Neural progenitor cell (in vitro differentiated cells): ENCODE data around the gene PPP4C. TPM values are rescaled to one million over a fixed set of nuclear protein-coding genes. Genes with fewer than 3 reads are reported as not detected.

Experiments used
- DNase-seq: peaks from one replicate; pipeline ENCODE4 v3.0.0-alpha.2; 2016; ENCODE audit warnings: low spot score
- H2AFZ ChIP-seq: fragments of 200-600 bp; sonication (generic); replicated peaks from 2 replicates; pipeline ENCODE4 v1.6.1; 2016; ENCODE audit warnings: antibody characterized with exemption
- H3F3A ChIP-seq: fragments of 200-600 bp; sonication (generic); 2 replicates; pipeline ENCODE4 v1.6.1; 2016; ENCODE audit warnings: antibody characterized with exemption, low read depth
- H3K27ac ChIP-seq: fragments of 200-600 bp; sonication (generic); 2 replicates; pipeline ENCODE4 v1.5.1; 2016; ENCODE audit warnings: mild to moderate bottlenecking
- H3K27me3 ChIP-seq: fragments of 200-600 bp; sonication (generic); 2 replicates; pipeline ENCODE4 v1.6.1; 2016; ENCODE audit warnings: mild to moderate bottlenecking, moderate library complexity
- H3K36me3 ChIP-seq: fragments of 200-600 bp; sonication (generic); 2 replicates; pipeline ENCODE4 v1.5.1; 2016
- H3K4me1 ChIP-seq: fragments of 200-600 bp; sonication (generic); 2 replicates; pipeline ENCODE4 v1.6.1; 2016; ENCODE audit warnings: mixed run types
- H3K4me2 ChIP-seq: fragments of 200-600 bp; sonication (generic); 2 replicates; pipeline ENCODE4 v1.6.1; 2016
- H3K4me3 ChIP-seq: fragments of 200-600 bp; sonication (generic); 2 replicates; pipeline ENCODE4 v1.5.1; 2016
- H3K79me2 ChIP-seq: fragments of 200-600 bp; sonication (generic); 2 replicates; pipeline ENCODE4 v1.6.1; 2016; ENCODE audit warnings: low read depth
- H3K9ac ChIP-seq: fragments of 200-600 bp; sonication (generic); 2 replicates; pipeline ENCODE4 v1.6.1; 2016
- H3K9me3 ChIP-seq: fragments of 200-600 bp; sonication (generic); 2 replicates; pipeline ENCODE4 v1.5.1; 2016; ENCODE audit warnings: low read depth
- H4K20me1 ChIP-seq: fragments of 200-600 bp; sonication (generic); 2 replicates; pipeline ENCODE4 v1.6.1; 2016; ENCODE audit warnings: low read depth
- H3K27ac Mint-ChIP-seq: 3 replicates; pipeline ENCODE4 v1.8.0; 2021; ENCODE audit warnings: mixed read lengths
- H3K27me3 Mint-ChIP-seq: 2 replicates; pipeline ENCODE4 v1.8.0; 2022; ENCODE audit warnings: low read depth, mild to moderate bottlenecking, inconsistent platforms, moderate library complexity, mixed read lengths; ENCODE audit not compliant: insufficient read depth
- H3K36me3 Mint-ChIP-seq: 3 replicates; pipeline ENCODE4 v1.8.0; 2021; ENCODE audit warnings: mixed read lengths
- H3K4me1 Mint-ChIP-seq: 3 replicates; pipeline ENCODE4 v1.8.0; 2021; ENCODE audit warnings: mixed read lengths
- H3K4me3 Mint-ChIP-seq: 3 replicates; pipeline ENCODE4 v1.8.0; 2021; ENCODE audit warnings: mild to moderate bottlenecking, moderate library complexity, mixed read lengths
- H3K9me3 Mint-ChIP-seq: 3 replicates; pipeline ENCODE4 v1.8.0; 2020; ENCODE audit warnings: mixed read lengths
- EZH2 ChIP-seq: fragments of 200-600 bp; sonication (generic); IDR thresholded peaks from 2 replicates; pipeline ENCODE4 v1.6.1; 2017; ENCODE audit warnings: antibody characterized with exemption, mild to moderate bottlenecking, moderate library complexity
- EZH2phosphoT487 ChIP-seq: fragments of 200-600 bp; sonication (generic); IDR thresholded peaks from 2 replicates; pipeline ENCODE4 v1.6.1; 2017; ENCODE audit warnings: antibody characterized with exemption
- total RNA-seq: library from RNA; depleted of rRNA; stranded (reverse); fragments of >200 nt; gene quantifications from 2 replicates; pipeline ENCODE4 v1.2.3, GENCODE V29; 2015; ENCODE audit warnings: low replicate concordance
- TF ChIP-seq, protein P1 (sequence below): fragments of 200-600 bp; sonication (generic); IDR thresholded peaks from 2 replicates; pipeline ENCODE4 v1.5.1; 2017; ENCODE audit warnings: antibody characterized with exemption, mild to moderate bottlenecking

The PPP4C gene
- total RNA-seq, 1 donor from 2014 or later, result 93.3 TPM

- Mint-ChIP-seq H3K9me3 (peaks cover 2% of the 10 kb centered on the region), H3K4me3 (no peak overlapping the region), H3K27ac (no peak overlapping the region), H3K27me3 (peaks cover 7% of the 10 kb centered on the region), H3K4me1 (no peaks in the 10 kb centered on the region), H3K36me3 (no peaks in the 10 kb centered on the region)
- Histone ChIP-seq H3K79me2 (no peaks in the 10 kb centered on the region), H3K27me3 (no peaks in the 10 kb centered on the region), H3K9me3 (no peaks in the 10 kb centered on the region), H3F3A (no peaks in the 10 kb centered on the region), H3K27ac (no peak overlapping the region), H3K9ac (no peak overlapping the region), H3K4me3 (no peak overlapping the region), H3K4me2 (no peak overlapping the region), H3K4me1 (no peaks in the 10 kb centered on the region), H3K36me3 (no peaks in the 10 kb centered on the region), H4K20me1 (no peaks in the 10 kb centered on the region), H2AFZ (no peak overlapping the region)
- DNase-seq, result no peak
- TF ChIP-seq, protein P1, sequence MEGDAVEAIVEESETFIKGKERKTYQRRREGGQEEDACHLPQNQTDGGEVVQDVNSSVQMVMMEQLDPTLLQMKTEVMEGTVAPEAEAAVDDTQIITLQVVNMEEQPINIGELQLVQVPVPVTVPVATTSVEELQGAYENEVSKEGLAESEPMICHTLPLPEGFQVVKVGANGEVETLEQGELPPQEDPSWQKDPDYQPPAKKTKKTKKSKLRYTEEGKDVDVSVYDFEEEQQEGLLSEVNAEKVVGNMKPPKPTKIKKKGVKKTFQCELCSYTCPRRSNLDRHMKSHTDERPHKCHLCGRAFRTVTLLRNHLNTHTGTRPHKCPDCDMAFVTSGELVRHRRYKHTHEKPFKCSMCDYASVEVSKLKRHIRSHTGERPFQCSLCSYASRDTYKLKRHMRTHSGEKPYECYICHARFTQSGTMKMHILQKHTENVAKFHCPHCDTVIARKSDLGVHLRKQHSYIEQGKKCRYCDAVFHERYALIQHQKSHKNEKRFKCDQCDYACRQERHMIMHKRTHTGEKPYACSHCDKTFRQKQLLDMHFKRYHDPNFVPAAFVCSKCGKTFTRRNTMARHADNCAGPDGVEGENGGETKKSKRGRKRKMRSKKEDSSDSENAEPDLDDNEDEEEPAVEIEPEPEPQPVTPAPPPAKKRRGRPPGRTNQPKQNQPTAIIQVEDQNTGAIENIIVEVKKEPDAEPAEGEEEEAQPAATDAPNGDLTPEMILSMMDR, result no peak
- TF ChIP-seq EZH2, result no peak
- no peak for TF ChIP-seq EZH2phosphoT487
Measured at GRCh38 chr16:30132591-30132990, 56.8 kb downstream of the PPP4C start.

Other genes starting within 250 kb of the PPP4C start
- 21.0 and 61.7 TPM in 2 replicates for gene CDIPT, start 212.8 kb upstream of the PPP4C start, total RNA-seq
- 11.7 and 31.5 TPM in 2 replicates for gene SEZ6L2, start 176.4 kb upstream of the PPP4C start, total RNA-seq
- gene ASPHD1, start 175.5 kb upstream of the PPP4C start, total RNA-seq, result 0.97 and 4.5 TPM in 2 replicates
- gene KCTD13, start 149.8 kb upstream of the PPP4C start, total RNA-seq, result 3.9 and 12.0 TPM in 2 replicates
- 50.7 and 123 TPM in 2 replicates for gene TMEM219, start 113.9 kb upstream of the PPP4C start, total RNA-seq
- 13.8 and 49.9 TPM in 2 replicates for gene TAOK2, start 102.1 kb upstream of the PPP4C start, total RNA-seq
- gene HIRIP3, start 80.4 kb upstream of the PPP4C start, total RNA-seq, result 4.7 and 14.1 TPM in 2 replicates
- gene INO80E, start 79.8 kb upstream of the PPP4C start, total RNA-seq, result 104 and 129 TPM in 2 replicates
- 3.1 and 8.1 TPM in 2 replicates for gene DOC2A, start 65.0 kb upstream of the PPP4C start, total RNA-seq
- not detected in 2 replicates for gene C16orf92, start 52.8 kb upstream of the PPP4C start, total RNA-seq
- 2.4 and 9.0 TPM in 2 replicates for gene TLCD3B, start 44.7 kb upstream of the PPP4C start, total RNA-seq
- 469 and 981 TPM in 2 replicates for gene ALDOA, start 10.2 kb upstream of the PPP4C start, total RNA-seq
- gene TBX6, start 15.9 kb downstream of the PPP4C start, total RNA-seq, result 0.39 and 2.8 TPM in 2 replicates
- gene YPEL3, start 20.2 kb downstream of the PPP4C start, total RNA-seq, result 6.8 and 30.7 TPM in 2 replicates
- 0.12 and 0.13 TPM in 2 replicates for gene GDPD3, start 37.5 kb downstream of the PPP4C start, total RNA-seq
- gene MAPK3, start 47.2 kb downstream of the PPP4C start, total RNA-seq, result 20.9 and 41.1 TPM in 2 replicates
- 9.4 and 10.6 TPM in 2 replicates for gene CORO1A, start 107.6 kb downstream of the PPP4C start, total RNA-seq
- gene BOLA2B, start 117.7 kb downstream of the PPP4C start, total RNA-seq, result 90.4 and 133 TPM in 2 replicates
- gene SLX1A, start 117.9 kb downstream of the PPP4C start, total RNA-seq, result 10.4 and 31.7 TPM in 2 replicates
- 6.2 and 8.5 TPM in 2 replicates for gene SULT1A3, start 123.3 kb downstream of the PPP4C start, total RNA-seq
- 1.9 and 4.0 TPM in 2 replicates for gene NPIPB13, start 172.5 kb downstream of the PPP4C start, total RNA-seq